Measurements from ENCODE around the gene PCYT1B. TPM values are rescaled to one million over a fixed set of nuclear protein-coding genes. Genes with fewer than 3 reads are reported as not detected.

PCYT1B gene
- total and polyA plus RNA-seq, 9 of the 15 experiments (the other 6 are each of a cell fraction or from before 2014, with no cell fraction given): 0.04 to 0.34 (median 0.07) TPM; not detected in 1

- ATAC-seq (peak; percentile 74), DNase-seq (ENCODE audit: extremely low read depth in 1 of 4, low spot score in 3 of 4) (peak in 3 of 4 experiments; percentile 18 to 25 (median 18)), FAIRE-seq (peak; percentile 62)
- H3K4me3 ChIP-seq: no peak overlapping the region
- H3K9ac ChIP-seq (ENCODE audit: insufficient read depth in 1 of 2, low read depth in 2 of 2, low read length in 2 of 2): no peak overlapping the region; a peak in 1 of 4 replicates
- TF ChIP-seq ZNF384 (IDR thresholded peaks at IDR 0.05; ENCODE audit: low read depth, low read length) (peak; percentile 63), CTCF (IDR thresholded peaks at IDR 0.05 in 2 of 3, conservative IDR thresholded peaks at IDR 0.05 in 1 of 3; ENCODE audit: insufficient read depth in 2 of 3, low read depth in 1 of 3, low read length in 3 of 3) (peak; percentile 38 to 58 (median 41); a peak in 4 of 6 replicates), ZSCAN29 (IDR thresholded peaks at IDR 0.05) (no peak)
- H3K4me2 ChIP-seq (ENCODE audit: insufficient read depth, low read length): no peak overlapping the region
- ChIA-PET POLR2A (interaction anchor here (0.6 kb wide), 1 partner anchor 9 kb away, joined by 3 read pairs; no protein-coding TSS in a partner anchor), CTCF (ENCODE audit: low intra/inter-chr PET ratio) (no interaction called here)
- H3K27ac ChIP-seq (ENCODE audit: extremely low read depth, low read depth, low read length): no peak overlapping the region
- H3K36me3 ChIP-seq (ENCODE audit: control insufficient read depth, insufficient read depth, low read length): no peaks in the 10 kb centered on the region
- H3K9me1 ChIP-seq (ENCODE audit: control insufficient read depth, insufficient read depth, low read length): no peaks in the 10 kb centered on the region
- in situ Hi-C loops (cut with MboI): no loop called here
- peaks cover 0 to 2% of the 10 kb centered on the region in 2 experiments; a peak in 2 of 5 replicates for H3K4me1 ChIP-seq (replicated peaks in 1 of 2; ENCODE audit: control insufficient read depth in 2 of 2, insufficient read depth in 2 of 2, low read length in 2 of 2)
- whole genome bisulfite sequencing (ENCODE audit: insufficient coverage, low coverage, missing lambda C conversion rate): 13% methylated on average over 4 of the region's 5 CpGs
- H3K9me3 ChIP-seq (replicated peaks; ENCODE audit: control insufficient read depth, insufficient read depth, low read depth, low read length): no peaks in the 10 kb centered on the region
- no peaks in the 10 kb centered on the region for H4K20me1 ChIP-seq (replicated peaks; ENCODE audit: control insufficient read depth, insufficient read depth, low read length)
- intact Hi-C loops (cut with micrococcal nuclease): no loop called here
- no TSS peak for BruUV-seq (replicated peaks)
- H3K27me3 ChIP-seq (ENCODE audit: control insufficient read depth in 2 of 2, insufficient read depth in 2 of 2, low read length in 2 of 2): no peaks in the 10 kb centered on the region
- no peaks in the 10 kb centered on the region for H3K79me2 ChIP-seq (ENCODE audit: control insufficient read depth, insufficient read depth, low read length)
- H2AFZ ChIP-seq (ENCODE audit: low read depth, low read length): peak overlapping the region; percentile 39; the same call in 1 of the 2 replicates
Observed at GRCh38 chrX:24676403-24677024, 29.4 kb upstream of the PCYT1B start.

Data from K562 (cell line).